Activated CD4-positive, alpha-beta T cell treated with anti-CD3 and anti-CD28 coated beads for 1 hour (primary cell): ENCODE data around the gene TMEM165.

Source experiments
- DNase-seq: peaks from one replicate; pipeline ENCODE4 v3.0.0-alpha.2; 2020

Gene TMEM165

GRCh38 chr4:55407764-55408163 lies 12.0 kb downstream of the TMEM165 start:
- DNase-seq, result no peak

- no peak for DNase-seq
These were observed 13.9 kb downstream of the TMEM165 start for GRCh38 chr4:55409468-55410171.

- DNase-seq, result no peak
These were observed 14.7 kb downstream of the TMEM165 start for GRCh38 chr4:55410431-55410830.

GRCh38 chr4:55411621-55412020 lies 15.9 kb downstream of the TMEM165 start:
- no peak for DNase-seq

GRCh38 chr4:55416176-55416575 lies 20.4 kb downstream of the TMEM165 start:
- DNase-seq, result no peak

GRCh38 chr4:55424791-55425190 lies 29.0 kb downstream of the TMEM165 start:
- no peak for DNase-seq

- DNase-seq, result no peak
These were observed 36.1 kb downstream of the TMEM165 start for GRCh38 chr4:55431710-55432336.

- DNase-seq, result no peak
These were observed 39.5 kb downstream of the TMEM165 start for GRCh38 chr4:55435141-55435841.

- DNase-seq, result no peak
These were observed 41.6 kb downstream of the TMEM165 start for GRCh38 chr4:55437356-55437796.

- DNase-seq, result no peak
These were observed 42.1 kb downstream of the TMEM165 start for GRCh38 chr4:55437823-55438222.

GRCh38 chr4:55438314-55438713 lies 42.6 kb downstream of the TMEM165 start:
- no peak for DNase-seq

- DNase-seq, result no peak
These were observed 43.3 kb downstream of the TMEM165 start for GRCh38 chr4:55439023-55439422.

GRCh38 chr4:55440786-55441185 lies 45.0 kb downstream of the TMEM165 start:
- no peak for DNase-seq

- DNase-seq, result no peak
These were observed 46.8 kb downstream of the TMEM165 start for GRCh38 chr4:55442541-55442940.

- no peak for DNase-seq
These were observed 49.1 kb downstream of the TMEM165 start for GRCh38 chr4:55444827-55445226.

- no peak for DNase-seq
These were observed 50.3 kb downstream of the TMEM165 start for GRCh38 chr4:55445921-55446577.

- DNase-seq, result no peak
These were observed 50.8 kb downstream of the TMEM165 start for GRCh38 chr4:55446578-55446922.

GRCh38 chr4:55447108-55447708 lies 51.5 kb downstream of the TMEM165 start:
- DNase-seq, result no peak

- DNase-seq, result no peak
These were observed 52.1 kb downstream of the TMEM165 start for GRCh38 chr4:55447831-55448230.

GRCh38 chr4:55450566-55450965 lies 54.8 kb downstream of the TMEM165 start:
- no peak for DNase-seq

- no peak for DNase-seq
These were observed 62.4 kb downstream of the TMEM165 start for GRCh38 chr4:55458164-55458563.

GRCh38 chr4:55458611-55459010 lies 62.9 kb downstream of the TMEM165 start:
- DNase-seq, result no peak

GRCh38 chr4:55466001-55466400 lies 70.2 kb downstream of the TMEM165 start:
- no peak for DNase-seq
